Stimulated activated CD4-positive, alpha-beta T cell treated with anti-CD3 and anti-CD28 coated beads, Interleukin-1b, Interleukin-23, amount 100 ng/mL, for 48 hours (primary cell): ENCODE measurements around the gene TET1.
A peak's percentile ranks its signal among the peaks of the same experiment; 100 is the strongest.
"Not testable (repeated sequence)": the region's sequence is repeated elsewhere in the genome, so short reads cannot be mapped to it uniquely, and the experiment has no call there.

Experiments
- DNase-seq: peaks from one replicate; pipeline ENCODE4 v3.0.0-alpha.2; 2020

Gene TET1

GRCh38 chr10:68720793-68721672, 160.9 kb downstream of the TET1 start, which contains the start of gene CCAR1:
Gene CCAR1, plus strand, starts transcription at chr10:68721239. Its CDS starts 1,266 bp downstream, at chr10:68722505.
- peak; percentile 97 for DNase-seq

GRCh38 chr10:68721673-68722335, 161.7 kb downstream of the TET1 start:
- no peak for DNase-seq

- no peak for DNase-seq
These were observed 164.9 kb downstream of the TET1 start for GRCh38 chr10:68725016-68725415.

GRCh38 chr10:68727146-68727545, 167.0 kb downstream of the TET1 start:
- DNase-seq: no peak

- DNase-seq: no peak
These were observed 172.5 kb downstream of the TET1 start for GRCh38 chr10:68732651-68733050.

GRCh38 chr10:68734349-68734748, 174.2 kb downstream of the TET1 start:
- DNase-seq: no peak

- DNase-seq: no peak
These were observed 175.0 kb downstream of the TET1 start for GRCh38 chr10:68735119-68735518.

- DNase-seq: not testable (repeated sequence)
These were observed 175.6 kb downstream of the TET1 start for GRCh38 chr10:68735739-68736138.

- not testable (repeated sequence) for DNase-seq
These were observed 180.5 kb downstream of the TET1 start for GRCh38 chr10:68740676-68741075.

- no peak for DNase-seq
These were observed 182.3 kb downstream of the TET1 start for GRCh38 chr10:68742397-68742796.
